OCI-LY1 (cell line): ENCODE data around the gene EOLA1.
"Not testable (repeated sequence)": the region's sequence is repeated elsewhere in the genome, so short reads cannot be mapped to it uniquely, and the experiment has no call there.

Experiments
- CTCF ChIP-seq: fragments of 200-600 bp; sonication (generic), shearing (Covaris generic); IDR thresholded peaks from 2 replicates; pipeline ENCODE4 v1.5.1; 2017; ENCODE audit warnings: mild to moderate bottlenecking, antibody characterized with exemption, low read length, moderate library complexity, mixed read lengths
- EZH2 ChIP-seq: fragments of 200-600 bp; sonication (generic), shearing (Covaris generic); IDR thresholded peaks from 2 replicates; pipeline ENCODE4 v1.8.0; 2017; ENCODE audit warnings: borderline replicate concordance, mixed run types, mild to moderate bottlenecking, antibody characterized with exemption, low read length, moderate library complexity, mixed read lengths

GRCh38 chrX:149537474-149537873, 3.3 kb upstream of the EOLA1 start:
- TF ChIP-seq CTCF, EZH2: not testable (repeated sequence)
